Hair follicle dermal papilla cell (primary cell): ENCODE results near the gene EPRS1. TPM values are rescaled to one million over a fixed set of nuclear protein-coding genes. Genes with fewer than 3 reads are reported as not detected.

Source experiments
- total RNA-seq: library from RNA; depleted of rRNA; stranded (reverse); fragments of >200 nt; gene quantifications from 2 replicates; pipeline ENCODE4 v1.2.3, GENCODE V29; 2012

EPRS1 gene
- total RNA-seq: 140 and 151 TPM in 2 replicates

GRCh38 chr1:220046052-220046930, at the start of gene EPRS1:
TSS of gene EPRS1 (minus strand) at chr1:220046505. CDS start at chr1:220046388, 117 bp downstream.

DNA sequence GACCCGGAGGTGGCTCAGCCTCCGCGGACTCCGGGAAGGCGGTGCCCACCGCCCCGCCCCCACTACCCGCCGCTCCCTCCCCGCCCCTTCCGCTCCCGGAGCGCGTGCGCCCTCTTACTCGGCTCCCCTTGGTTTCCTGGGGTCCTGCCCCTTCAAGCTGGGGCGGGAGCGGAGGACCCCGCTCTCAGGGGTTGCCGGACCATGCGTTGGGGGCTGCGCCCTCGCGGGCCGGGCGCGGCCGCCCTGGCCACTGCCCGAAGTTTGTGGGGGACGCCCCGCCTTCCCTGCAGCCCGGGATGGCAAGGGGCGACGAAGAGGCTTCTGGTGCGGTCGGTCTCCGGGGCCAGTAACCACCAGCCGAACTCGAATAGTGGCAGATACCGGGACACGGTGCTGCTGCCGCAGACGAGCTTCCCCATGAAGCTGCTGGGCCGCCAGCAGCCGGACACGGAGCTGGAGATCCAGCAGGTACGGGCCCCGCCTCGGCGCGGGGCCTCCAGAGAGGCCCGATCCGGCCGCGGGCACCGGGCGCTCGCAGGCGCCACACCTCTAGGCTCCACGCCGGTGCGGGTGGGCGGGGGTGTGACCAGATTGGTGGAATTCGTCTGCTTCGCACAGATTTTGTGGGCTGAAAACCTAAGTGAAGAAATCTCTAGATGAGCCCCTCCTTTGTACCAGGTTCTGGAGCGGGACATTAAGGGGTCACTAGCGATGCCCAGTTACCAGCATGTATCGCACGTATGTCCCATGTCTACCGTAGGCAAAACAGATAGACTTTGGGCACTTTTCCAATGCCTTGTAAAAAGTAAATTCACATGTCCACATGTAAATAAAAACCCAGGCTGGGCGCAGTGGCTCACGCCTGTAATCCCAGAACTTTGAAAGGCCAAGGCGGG, 48.0 kb upstream of the EPRS1 start, which contains the start of gene IARS2:
Gene IARS2, plus strand, starts transcription at position 117 of the 896 bp plus-strand sequence. Its CDS starts 85 bp downstream, at position 202.

DNA sequence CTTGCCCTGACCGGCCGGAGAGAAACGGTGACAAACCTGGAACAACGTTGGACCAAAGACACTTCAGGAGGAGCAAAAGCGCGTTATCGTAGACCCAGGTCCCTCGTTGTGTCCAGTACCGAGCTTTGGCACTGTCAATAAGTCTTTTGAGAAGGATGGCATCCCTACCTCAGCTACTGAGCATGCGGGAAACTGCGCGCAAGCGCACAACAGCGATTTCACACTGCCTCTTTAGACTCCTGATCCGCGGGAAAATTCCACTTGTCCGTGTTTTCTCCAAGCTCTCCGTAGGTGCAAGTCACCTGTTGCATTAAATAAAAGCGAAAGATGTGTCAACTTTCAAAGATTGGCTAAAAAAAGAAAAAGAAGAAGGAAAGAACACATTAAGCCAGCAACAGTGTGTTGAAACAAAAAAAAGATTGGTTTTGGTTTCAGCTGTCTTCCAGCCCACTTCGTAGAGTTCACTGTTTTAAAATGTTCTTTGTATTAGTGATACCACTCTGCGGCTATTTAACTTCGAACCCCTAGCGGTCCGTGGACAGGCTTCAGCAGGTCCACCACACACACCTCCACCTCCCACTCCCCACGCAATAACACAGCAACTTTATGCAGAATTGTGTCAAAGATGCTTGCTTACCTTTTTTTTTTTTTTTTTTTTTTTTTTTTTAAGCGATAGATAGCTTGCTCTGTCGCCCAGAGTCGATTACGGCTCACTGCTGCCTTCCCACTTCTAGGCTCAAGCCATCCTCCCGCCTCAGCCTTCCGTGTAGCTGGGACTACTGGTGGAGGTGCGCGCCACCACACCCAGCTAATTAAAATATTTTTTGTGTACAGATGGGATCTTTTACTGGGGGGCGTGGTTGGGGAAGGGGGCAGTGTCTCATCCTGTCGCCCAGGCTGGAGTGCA, 43.6 kb upstream of the EPRS1 start, which contains the start of gene BPNT1:
Gene BPNT1, minus strand, starts transcription at position 139 of the 907 bp plus-strand sequence. CDS start 9,942 bp downstream, outside the sequence.

Other genes starting within 250 kb of the EPRS1 start
- gene SLC30A10, start 117.9 kb downstream of the EPRS1 start, total RNA-seq: not detected in 2 replicates
- gene BPNT1, start 43.3 kb upstream of the EPRS1 start, total RNA-seq: 15.7 and 17.4 TPM in 2 replicates
- gene IARS2, start 47.6 kb upstream of the EPRS1 start, total RNA-seq: 57.1 and 59.7 TPM in 2 replicates
- 39.7 and 47.2 TPM in 2 replicates for gene RAB3GAP2, start 225.9 kb upstream of the EPRS1 start, total RNA-seq